HG03066 (cell line): ENCODE measurements around the gene LRRC40.
"Not testable (repeated sequence)": the region's sequence is repeated elsewhere in the genome, so short reads cannot be mapped to it uniquely, and the experiment has no call there.

Source experiments
- ATAC-seq: cut with Tn5 transposase; IDR thresholded peaks from one replicate; pipeline ENCODE4 v1.9.1; 2021; ENCODE audit warnings: low read depth; ENCODE audit not compliant: unreplicated experiment

Gene LRRC40

GRCh38 chr1:70205434-70206118 lies at the start of gene LRRC40:
TSS of gene LRRC40 (minus strand) at chr1:70205579. CDS start at chr1:70205540, 39 bp downstream.
- peak; percentile 72 for ATAC-seq

GRCh38 chr1:70248729-70249128 lies 43.4 kb upstream of the LRRC40 start:
- no peak for ATAC-seq

- no peak for ATAC-seq
Observed at GRCh38 chr1:70247768-70248167, 42.4 kb upstream of the LRRC40 start.

GRCh38 chr1:70247122-70247521 lies 41.7 kb upstream of the LRRC40 start:
- no peak for ATAC-seq

- no peak for ATAC-seq
Observed at GRCh38 chr1:70239940-70240339, 34.6 kb upstream of the LRRC40 start.

- no peak for ATAC-seq
Observed at GRCh38 chr1:70234733-70235132, 29.4 kb upstream of the LRRC40 start.

GRCh38 chr1:70231475-70231874 lies 26.1 kb upstream of the LRRC40 start:
- no peak for ATAC-seq

GRCh38 chr1:70228670-70229069 lies 23.3 kb upstream of the LRRC40 start:
- no peak for ATAC-seq

- no peak for ATAC-seq
Observed at GRCh38 chr1:70227439-70227838, 22.1 kb upstream of the LRRC40 start.

- no peak for ATAC-seq
Observed at GRCh38 chr1:70224954-70225353, 19.6 kb upstream of the LRRC40 start.

GRCh38 chr1:70222716-70223235 lies 17.4 kb upstream of the LRRC40 start:
- ATAC-seq, result no peak

GRCh38 chr1:70221238-70222121 lies 16.1 kb upstream of the LRRC40 start, which contains the start of gene SRSF11:
TSS of gene SRSF11 (plus strand) at chr1:70221380. CDS start at chr1:70221637, 257 bp downstream.
- peak; percentile 95 for ATAC-seq

- peak; percentile 2 for ATAC-seq
Observed at GRCh38 chr1:70220517-70221237, 15.3 kb upstream of the LRRC40 start.

GRCh38 chr1:70220015-70220414 lies 14.6 kb upstream of the LRRC40 start:
- ATAC-seq, result no peak

- no peak for ATAC-seq
Observed at GRCh38 chr1:70211541-70211940, 6.2 kb upstream of the LRRC40 start.

- no peak for ATAC-seq
Observed at GRCh38 chr1:70210820-70211219, 5.4 kb upstream of the LRRC40 start.

GRCh38 chr1:70208292-70208691 lies 2.9 kb upstream of the LRRC40 start:
- ATAC-seq, result no peak

GRCh38 chr1:70207492-70207891 lies 2.1 kb upstream of the LRRC40 start:
- ATAC-seq, result no peak

GRCh38 chr1:70206833-70207232 lies 1.5 kb upstream of the LRRC40 start:
- ATAC-seq, result not testable (repeated sequence)

GRCh38 chr1:70205071-70205433 lies 327 bp downstream of the LRRC40 start:
- ATAC-seq, result peak; percentile 26

- no peak for ATAC-seq
Observed at GRCh38 chr1:70204600-70204999, 779 bp downstream of the LRRC40 start.
